ENCODE data around the gene IL13. TPM values are rescaled to one million over a fixed set of nuclear protein-coding genes. Genes with fewer than 3 reads are reported as not detected.
A peak's percentile ranks its signal among the peaks of the same experiment; 100 is the strongest.

Gene IL13
- total and polyA plus RNA-seq, 2 experiments from 2014 or later = not detected

GRCh38 chr5:132677682-132678400, 19.9 kb downstream of the IL13 start:
- no peak overlapping the region for H3K9ac ChIP-seq
- no peak for DNase-seq
- H3K27ac ChIP-seq = no peak overlapping the region
- TF ChIP-seq EZH2phosphoT487 (IDR thresholded peaks at IDR 0.05; ENCODE audit: insufficient read depth, low read depth) = no peak
- no peak for TF ChIP-seq EZH2 (IDR thresholded peaks at IDR 0.05; ENCODE audit: insufficient read depth, poor library complexity, severe bottlenecking)
- WGBS, 2 experiments (ENCODE audit: low coverage in 1 of 2, low lambda C conversion rate in 2 of 2, missing lambda C conversion rate in 2 of 2) = 81 to 84% methylated on average over 15 of the region's 15 CpGs
- H3K36me3 ChIP-seq (ENCODE audit: low read depth) = no peaks in the 10 kb centered on the region
- H3K4me1 ChIP-seq (ENCODE audit: insufficient read depth) = peaks cover 31% of the 10 kb centered on the region
- in situ Hi-C loops (cut with MboI) = no loop called here
- no peaks in the 10 kb centered on the region for H3K9me3 ChIP-seq (ENCODE audit: low read depth)
- H3K79me2 ChIP-seq (ENCODE audit: insufficient read depth) = no peaks in the 10 kb centered on the region
- no peaks in the 10 kb centered on the region for H3K9me2 ChIP-seq (ENCODE audit: insufficient read depth)
- H2AFZ ChIP-seq = no peak overlapping the region
- H3K4me3 ChIP-seq = no peak overlapping the region
- no peaks in the 10 kb centered on the region for H3K27me3 ChIP-seq (replicated peaks; ENCODE audit: insufficient read depth)
- peak overlapping the region; percentile 48 for H3K4me2 ChIP-seq (ENCODE audit: unreplicated experiment)
- H3F3A ChIP-seq (ENCODE audit: insufficient read depth) = peaks cover 37% of the 10 kb centered on the region
- no peaks in the 10 kb centered on the region for H4K20me1 ChIP-seq (ENCODE audit: insufficient read depth)

- Histone ChIP-seq H4K20me1 (ENCODE audit: insufficient read depth) (no peaks in the 10 kb centered on the region), H3K4me2 (ENCODE audit: unreplicated experiment) (no peak overlapping the region), H3K9me3 (ENCODE audit: low read depth) (no peaks in the 10 kb centered on the region), H3K27me3 (replicated peaks; ENCODE audit: insufficient read depth) (no peaks in the 10 kb centered on the region), H3K36me3 (ENCODE audit: low read depth) (no peaks in the 10 kb centered on the region), H3K79me2 (ENCODE audit: insufficient read depth) (no peaks in the 10 kb centered on the region), H3K4me3 (no peak overlapping the region), H2AFZ (no peak overlapping the region), H3K4me1 (ENCODE audit: insufficient read depth) (peaks cover 31% of the 10 kb centered on the region), H3K27ac (no peak overlapping the region), H3K9me2 (ENCODE audit: insufficient read depth) (no peaks in the 10 kb centered on the region), H3F3A (ENCODE audit: insufficient read depth) (peaks cover 33% of the 10 kb centered on the region), H3K9ac (no peak overlapping the region)
- no peak for DNase-seq
- 94 to 100% methylated on average over 1 of the region's 1 CpG for WGBS, 2 experiments (ENCODE audit: low coverage in 1 of 2, low lambda C conversion rate in 2 of 2, missing lambda C conversion rate in 2 of 2)
- TF ChIP-seq EZH2phosphoT487 (IDR thresholded peaks at IDR 0.05; ENCODE audit: insufficient read depth, low read depth) (no peak), EZH2 (IDR thresholded peaks at IDR 0.05; ENCODE audit: insufficient read depth, poor library complexity, severe bottlenecking) (no peak)
- in situ Hi-C loops (cut with MboI) = no loop called here
These were observed 20.8 kb downstream of the IL13 start for GRCh38 chr5:132678735-132679134.

- H4K20me1 ChIP-seq (ENCODE audit: insufficient read depth) = no peaks in the 10 kb centered on the region
- H3F3A ChIP-seq (ENCODE audit: insufficient read depth) = peaks cover 28% of the 10 kb centered on the region
- no peak overlapping the region for H3K4me2 ChIP-seq (ENCODE audit: unreplicated experiment)
- no peaks in the 10 kb centered on the region for H3K36me3 ChIP-seq (ENCODE audit: low read depth)
- no peaks in the 10 kb centered on the region for H3K9me3 ChIP-seq (ENCODE audit: low read depth)
- no peaks in the 10 kb centered on the region for H3K27me3 ChIP-seq (replicated peaks; ENCODE audit: insufficient read depth)
- H3K4me1 ChIP-seq (ENCODE audit: insufficient read depth) = peaks cover 26% of the 10 kb centered on the region
- no peak overlapping the region for H2AFZ ChIP-seq
- 87 to 90% methylated on average over 7 of the region's 7 CpGs for WGBS, 2 experiments (ENCODE audit: low coverage in 1 of 2, low lambda C conversion rate in 2 of 2, missing lambda C conversion rate in 2 of 2)
- H3K9ac ChIP-seq = no peak overlapping the region
- H3K27ac ChIP-seq = no peak overlapping the region
- in situ Hi-C loops (cut with MboI) = no loop called here
- TF ChIP-seq EZH2 (IDR thresholded peaks at IDR 0.05; ENCODE audit: insufficient read depth, poor library complexity, severe bottlenecking) (no peak), EZH2phosphoT487 (IDR thresholded peaks at IDR 0.05; ENCODE audit: insufficient read depth, low read depth) (no peak)
- no peaks in the 10 kb centered on the region for H3K79me2 ChIP-seq (ENCODE audit: insufficient read depth)
- no peak for DNase-seq
- no peaks in the 10 kb centered on the region for H3K9me2 ChIP-seq (ENCODE audit: insufficient read depth)
- no peak overlapping the region for H3K4me3 ChIP-seq
These were observed 21.2 kb downstream of the IL13 start for GRCh38 chr5:132679166-132679565.

- H3K27ac ChIP-seq = no peak overlapping the region
- H4K20me1 ChIP-seq (ENCODE audit: insufficient read depth) = no peaks in the 10 kb centered on the region
- H3K9me3 ChIP-seq (ENCODE audit: low read depth) = no peaks in the 10 kb centered on the region
- no peaks in the 10 kb centered on the region for H3K9me2 ChIP-seq (ENCODE audit: insufficient read depth)
- in situ Hi-C loops (cut with MboI) = no loop called here
- no peak overlapping the region for H3K9ac ChIP-seq
- peaks cover 22% of the 10 kb centered on the region for H3F3A ChIP-seq (ENCODE audit: insufficient read depth)
- DNase-seq = no peak
- no peak overlapping the region for H3K4me2 ChIP-seq (ENCODE audit: unreplicated experiment)
- no peak overlapping the region for H2AFZ ChIP-seq
- peaks cover 26% of the 10 kb centered on the region for H3K4me1 ChIP-seq (ENCODE audit: insufficient read depth)
- 94 to 97% methylated on average over 15 of the region's 15 CpGs for WGBS, 2 experiments (ENCODE audit: low coverage in 1 of 2, low lambda C conversion rate in 2 of 2, missing lambda C conversion rate in 2 of 2)
- no peaks in the 10 kb centered on the region for H3K79me2 ChIP-seq (ENCODE audit: insufficient read depth)
- no peak overlapping the region for H3K4me3 ChIP-seq
- H3K36me3 ChIP-seq (ENCODE audit: low read depth) = no peaks in the 10 kb centered on the region
- TF ChIP-seq EZH2 (IDR thresholded peaks at IDR 0.05; ENCODE audit: insufficient read depth, poor library complexity, severe bottlenecking) = no peak
- no peak for TF ChIP-seq EZH2phosphoT487 (IDR thresholded peaks at IDR 0.05; ENCODE audit: insufficient read depth, low read depth)
- no peaks in the 10 kb centered on the region for H3K27me3 ChIP-seq (replicated peaks; ENCODE audit: insufficient read depth)
These were observed 21.9 kb downstream of the IL13 start for GRCh38 chr5:132679717-132680380.
